GM19468 (cell line): ENCODE measurements around the gene MGLL.

Source experiments
- ATAC-seq: cut with Tn5 transposase; IDR thresholded peaks from one replicate; pipeline ENCODE4 v1.9.1; 2021; ENCODE audit warnings: mild to moderate bottlenecking, moderate library complexity, moderate number of reproducible peaks; ENCODE audit not compliant: unreplicated experiment; ENCODE audit errors: extremely low read depth

Gene MGLL

GRCh38 chr3:127732303-127732702 lies 90.0 kb downstream of the MGLL start:
- no peak for ATAC-seq

- no peak for ATAC-seq
Observed at GRCh38 chr3:127731546-127732289, 90.6 kb downstream of the MGLL start.

- ATAC-seq, result no peak
Observed at GRCh38 chr3:127730666-127731295, 91.5 kb downstream of the MGLL start.

GRCh38 chr3:127730171-127730570 lies 92.1 kb downstream of the MGLL start:
- no peak for ATAC-seq

- no peak for ATAC-seq
Observed at GRCh38 chr3:127729556-127730056, 92.7 kb downstream of the MGLL start.

- ATAC-seq, result no peak
Observed at GRCh38 chr3:127728417-127729015, 93.8 kb downstream of the MGLL start.

- no peak for ATAC-seq
Observed at GRCh38 chr3:127726894-127727293, 95.4 kb downstream of the MGLL start.

GRCh38 chr3:127723011-127723567 lies 99.2 kb downstream of the MGLL start:
- ATAC-seq, result no peak

GRCh38 chr3:127722091-127722784 lies 100.1 kb downstream of the MGLL start:
- ATAC-seq, result no peak

- ATAC-seq, result no peak
Observed at GRCh38 chr3:127720985-127721935, 101.1 kb downstream of the MGLL start.

- ATAC-seq, result no peak
Observed at GRCh38 chr3:127720161-127720823, 102.0 kb downstream of the MGLL start.

- ATAC-seq, result no peak
Observed at GRCh38 chr3:127719369-127719768, 102.9 kb downstream of the MGLL start.

- ATAC-seq, result no peak
Observed at GRCh38 chr3:127718916-127719290, 103.4 kb downstream of the MGLL start.

GRCh38 chr3:127718245-127718915 lies 103.9 kb downstream of the MGLL start:
- no peak for ATAC-seq

GRCh38 chr3:127717357-127718244 lies 104.7 kb downstream of the MGLL start:
- ATAC-seq, result no peak

GRCh38 chr3:127716384-127716783 lies 105.9 kb downstream of the MGLL start:
- ATAC-seq, result no peak

GRCh38 chr3:127715532-127715931 lies 106.8 kb downstream of the MGLL start:
- ATAC-seq, result no peak
